Bronchial epithelial cell (primary cell): ENCODE data around the gene UVSSA. TPM values are rescaled to one million over a fixed set of nuclear protein-coding genes. Genes with fewer than 3 reads are reported as not detected.

Source experiments
- DNase-seq: peaks from one replicate; pipeline ENCODE4 v3.0.0-alpha.2; 2010; ENCODE audit warnings: low read depth
- FAIRE-seq: peaks from 2 replicates; lab custom pipeline; 2011; peaks lifted over from hg19 to GRCh38; lab: Jason Lieb, UNC
- H3K27me3 ChIP-seq: 2 replicates; pipeline ENCODE4 v1.5.1; 2011; ENCODE audit warnings: low read length; ENCODE audit not compliant: control insufficient read depth, insufficient read depth
- H3K36me3 ChIP-seq: 2 replicates; pipeline ENCODE4 v1.5.1; 2011; ENCODE audit warnings: low read length; ENCODE audit not compliant: control insufficient read depth, insufficient read depth
- H3K4me3 ChIP-seq: 2 replicates; pipeline ENCODE4 v1.5.1; 2011; ENCODE audit warnings: mild to moderate bottlenecking, low read depth, low read length, control low read depth
- CTCF ChIP-seq: IDR thresholded peaks from 2 replicates; pipeline ENCODE4 v1.5.1; 2011; ENCODE audit warnings: mild to moderate bottlenecking, moderate library complexity, low read length, control low read depth, inconsistent platforms; ENCODE audit not compliant: insufficient read depth, severe bottlenecking
- total RNA-seq: library from RNA; depleted of rRNA; stranded (reverse); fragments of >200 nt; gene quantifications from 2 replicates; pipeline ENCODE4 v1.2.1, GENCODE V29; 2014

UVSSA gene
- total RNA-seq, 1 donor from 2014 or later = 8.2 TPM

GRCh38 chr4:1359144-1359501 lies 12.1 kb downstream of the UVSSA start:
- TF ChIP-seq CTCF = no peak
- FAIRE-seq = no peak
- Histone ChIP-seq H3K36me3 (peaks cover 13% of the 10 kb centered on the region), H3K4me3 (no peak overlapping the region), H3K27me3 (no peaks in the 10 kb centered on the region)
- DNase-seq = no peak

GRCh38 chr4:1359976-1360375 lies 13.0 kb downstream of the UVSSA start:
- DNase-seq (no peak), FAIRE-seq (no peak)
- no peak overlapping the region for H3K4me3 ChIP-seq
- no peak for TF ChIP-seq CTCF
- H3K36me3 ChIP-seq = peaks cover 10% of the 10 kb centered on the region
- H3K27me3 ChIP-seq = no peaks in the 10 kb centered on the region

- peaks cover 8% of the 10 kb centered on the region for H3K36me3 ChIP-seq
- H3K27me3 ChIP-seq = no peaks in the 10 kb centered on the region
- no peak for TF ChIP-seq CTCF
- no peak overlapping the region for H3K4me3 ChIP-seq
- DNase-seq (no peak), FAIRE-seq (no peak)
These were observed 13.6 kb downstream of the UVSSA start for GRCh38 chr4:1360423-1361283.

- Histone ChIP-seq H3K4me3 (no peak overlapping the region), H3K36me3 (peaks cover 6% of the 10 kb centered on the region), H3K27me3 (no peaks in the 10 kb centered on the region)
- no peak for FAIRE-seq
- DNase-seq = no peak
- no peak for TF ChIP-seq CTCF
These were observed 14.4 kb downstream of the UVSSA start for GRCh38 chr4:1361431-1361830.

- FAIRE-seq = no peak
- no peak overlapping the region for H3K4me3 ChIP-seq
- peaks cover 4% of the 10 kb centered on the region for H3K36me3 ChIP-seq
These were observed 15.0 kb downstream of the UVSSA start for GRCh38 chr4:1362046-1362445.

More at GRCh38 chr4:1362046-1362445, 15.0 kb downstream of the UVSSA start:
- no peak for DNase-seq
- TF ChIP-seq CTCF = no peak
- no peaks in the 10 kb centered on the region for H3K27me3 ChIP-seq
